Heart right ventricle (tissue), 16 donors: ENCODE measurements around the gene PDE7B. TPM values are rescaled to one million over a fixed set of nuclear protein-coding genes. Genes with fewer than 3 reads are reported as not detected.

Experiments
- ATAC-seq, 8 donors: fragments of 200-7000 bp; cut with Tn5 transposase; one replicate each; pipeline ENCODE4 v1.9.1; 2020; ENCODE audit warnings: mild to moderate bottlenecking in 8 of 8, moderate library complexity in 8 of 8, moderate number of reproducible peaks in 1 of 8
- DNase-seq, 2 donors: peaks; one replicate each; pipeline ENCODE4 v3.0.0-alpha.2; 2020
- H3K27ac ChIP-seq, 10 donors: fragments of 200-600 bp; sonication (generic) in 2 of 10; one replicate each; pipeline versions ENCODE4 v1.5.0 to v1.8.0; 2020 to 2022; ENCODE audit warnings: mild to moderate bottlenecking in 3 of 10
- H3K27me3 ChIP-seq, 7 donors: fragments of 200-600 bp; one replicate each; pipeline ENCODE4 v1.8.0; 2021 to 2022; ENCODE audit warnings: mild to moderate bottlenecking in 2 of 7
- H3K36me3 ChIP-seq, 9 donors: fragments of 200-600 bp; sonication (generic) in 1 of 9; one replicate each; pipeline versions ENCODE4 v1.5.0 to v1.8.0; 2020 to 2022; ENCODE audit warnings: mild to moderate bottlenecking in 2 of 9
- H3K4me1 ChIP-seq, 9 donors: fragments of 200-600 bp; sonication (generic) in 1 of 9; one replicate each; pipeline versions ENCODE4 v1.5.0 to v1.8.0; 2020 to 2022; ENCODE audit warnings: mild to moderate bottlenecking in 4 of 9
- H3K4me3 ChIP-seq, 10 donors: fragments of 200-600 bp; sonication (generic) in 2 of 10; one replicate each; pipeline versions ENCODE4 v1.5.0 to v1.8.0; 2020 to 2022; ENCODE audit warnings: mild to moderate bottlenecking in 7 of 10, moderate library complexity in 2 of 10
- H3K9me3 ChIP-seq, 11 donors: fragments of 200-600 bp in 10 of 11; sonication (generic) in 2 of 11; one replicate each; pipeline versions ENCODE4 v1.5.0 to v1.8.0; 2013 to 2022; ENCODE audit warnings: mild to moderate bottlenecking in 2 of 11, control low read depth in 1 of 11, moderate library complexity in 1 of 11
- CTCF ChIP-seq, 9 donors: fragments of 200-600 bp; sonication (generic) in 2 of 9; IDR thresholded peaks; one replicate each; pipeline versions ENCODE4 v1.5.0 to v1.8.0; 2021 to 2022; ENCODE audit warnings: antibody characterized with exemption in 9 of 9, mild to moderate bottlenecking in 5 of 9, moderate library complexity in 1 of 9
- WGBS, 2 donors: extraction: QIAGEN DNeasy Blood & Tissue Kit; methylation state at CpG; one replicate each; pipeline ENCODE4 v1.1.7; 2013; ENCODE audit warnings: inconsistent platforms in 1 of 2; 5-methylcytosine and 5-hydroxymethylcytosine counted together
- intact Hi-C, 10 donors: fragments of 100-400 bp; cut with DNase I; formaldehyde crosslinking; loops; one replicate each; pipeline versions ENCODE4 v1.11.1 to v1.14.2; 2022
- polyA plus RNA-seq, 2 donors: library from polyadenylated mRNA; stranded (reverse); fragments of 200-250 nt; gene quantifications; one replicate each; pipeline ENCODE4 v1.2.3, GENCODE V29; 2013
- total RNA-seq, 10 donors: library from RNA; stranded (reverse); fragmentation: NEBNext Ultra II Directional in 3 of 10; extraction: Animal tissue kit (Norgen Biotek cat#: 25700) in 3 of 10; gene quantifications; one replicate each; pipeline versions ENCODE4 v1.2.1 to v1.2.4, GENCODE V29; 2021 to 2023
- donor health status: Arrhythmogenic right ventricular cardiomyopathy.
- donor health status: ischemic (EF 13 %, LVEDD 7.1; RV severe dilation, severe dysfunction).
- donor health status: healthy with polysubstance abuse.
- donor health status: DM: no; HTN: yes; CAD: no.
- donor health status: DM: no; HTN: no; CAD: no.
- donor health status: ischemic (EF 25% LVEDD 6.9; RV normal size, moderate dysfunction).
- donor health status: ischemic (EF 25% LVEDD 5.7; RV mildly dilated, moderate dysfunction).
- donor health status: healthy.
- donor health status: DM: yes; HTN: yes; CAD: no.
- donor health status: Ischemic cardiomyopathy.
- donor health status: ischemic (EF 35%, LVEDD 5.7; RV mildly dilated, moderate dysfunction).
- donor health status: nonischemic (EF 11% LVEDD 7.7; RV severe dilation, severe dysfunction).
- donor health status: DM: yes; HTN: yes; CAD: no.
- donor health status: PGD.
- donor health status: ischemic (EF 29% LVEDD 5.4; RV normal size, mild dysfunction).
- donor health status: nonischemic (EF 23%, LVEDD 6.1; RV moderate dilation, normal function).

PDE7B gene
- total and polyA plus RNA-seq, 12 donors: 3.7 to 19.6 (median 10.8) TPM

GRCh38 chr6:135921188-135921587 lies 69.7 kb downstream of the PDE7B start:
- no peak for TF ChIP-seq CTCF (IDR thresholded peaks at IDR 0.05)
- Histone ChIP-seq H3K36me3 (no peaks in the 10 kb centered on the region), H3K4me1 (peaks cover 0 to 26% (median 16%) of the 10 kb centered on the region in 9 donors), H3K27ac (peak overlapping the region in 2 of 10 donors; percentile 4 to 41), H3K9me3 (no peaks in the 10 kb centered on the region), H3K4me3 (no peak overlapping the region), H3K27me3 (no peaks in the 10 kb centered on the region)
- ATAC-seq (peak in 1 of 8 donors; percentile 15), DNase-seq (no peak)
- WGBS, 2 donors: 78 to 79% methylated on average over 2 of the region's 2 CpGs
- intact Hi-C loops: no loop called here

GRCh38 chr6:135922174-135922573 lies 70.7 kb downstream of the PDE7B start:
- H3K4me1 ChIP-seq: peaks cover 0 to 26% (median 16%) of the 10 kb centered on the region in 9 donors
- ATAC-seq: peak in 7 of 8 donors; percentile 76 to 93 (median 90)
- DNase-seq: peak in 1 of 2 donors; percentile 54
- no peak for TF ChIP-seq CTCF (IDR thresholded peaks at IDR 0.05)
- H3K4me3 ChIP-seq: no peak overlapping the region
- H3K36me3 ChIP-seq: no peaks in the 10 kb centered on the region
- H3K9me3 ChIP-seq: no peaks in the 10 kb centered on the region
- peak overlapping the region in 8 of 10 donors; percentile 17 to 73 (median 38) for H3K27ac ChIP-seq
- intact Hi-C loops: no loop called here
- H3K27me3 ChIP-seq: no peaks in the 10 kb centered on the region

GRCh38 chr6:135922746-135923145 lies 71.2 kb downstream of the PDE7B start:
- no peak for TF ChIP-seq CTCF (IDR thresholded peaks at IDR 0.05)
- Histone ChIP-seq H3K27me3 (no peaks in the 10 kb centered on the region), H3K27ac (peak overlapping the region in 6 of 10 donors; percentile 14 to 73 (median 36)), H3K4me3 (no peak overlapping the region), H3K4me1 (peaks cover 0 to 26% (median 16%) of the 10 kb centered on the region in 9 donors), H3K36me3 (no peaks in the 10 kb centered on the region), H3K9me3 (no peaks in the 10 kb centered on the region)
- DNase-seq: peak; percentile 46 to 66
- WGBS, 2 donors: 8 to 16% methylated on average over 3 of the region's 3 CpGs
- intact Hi-C loops: no loop called here
- ATAC-seq: peak in 4 of 8 donors; percentile 50 to 76 (median 70)

- no peaks in the 10 kb centered on the region for H3K36me3 ChIP-seq
- ATAC-seq (no peak), DNase-seq (no peak)
- H3K4me1 ChIP-seq: peaks cover 0 to 4% (median 0%) of the 10 kb centered on the region in 9 donors
- H3K4me3 ChIP-seq: no peak overlapping the region
- no peak overlapping the region for H3K27ac ChIP-seq
- WGBS, 2 donors: 93 to 95% methylated on average over 4 of the region's 4 CpGs
- H3K9me3 ChIP-seq: no peaks in the 10 kb centered on the region
- TF ChIP-seq CTCF (IDR thresholded peaks at IDR 0.05): no peak
- intact Hi-C loops: loop anchor here in 2 of 10 donors (10.0 kb wide), 1 partner anchor 398 kb away; no protein-coding TSS in a partner anchor
- no peaks in the 10 kb centered on the region for H3K27me3 ChIP-seq
These were observed 81.2 kb downstream of the PDE7B start for GRCh38 chr6:135932651-135933050.
